ENCODE results near the gene MIEF2.
"Not testable (repeated sequence)": the region's sequence is repeated elsewhere in the genome, so short reads cannot be mapped to it uniquely, and the experiment has no call there.

MIEF2 gene

GRCh38 chr17:18260332-18261145 lies at the start of gene MIEF2:
TSS of gene MIEF2 (plus strand) at chr17:18260662. CDS start at chr17:18262721, 2,059 bp downstream.
- in situ Hi-C loops (cut with MboI; ENCODE audit: low sequenced_read_pairs, unreplicated experiment) = no loop called here
- peak; percentile 99 for DNase-seq (ENCODE audit: low spot score)
- TF ChIP-seq CTCF (IDR thresholded peaks at IDR 0.05; ENCODE audit: borderline replicate concordance, control extremely low read depth, extremely low read depth, insufficient read depth, missing control alignments) = no peak

GRCh38 chr17:18213666-18214270 lies 46.7 kb upstream of the MIEF2 start:
- DNase-seq (ENCODE audit: low spot score) = no peak
- TF ChIP-seq CTCF (IDR thresholded peaks at IDR 0.05; ENCODE audit: borderline replicate concordance, control extremely low read depth, extremely low read depth, insufficient read depth, missing control alignments) = no peak
- in situ Hi-C loops (cut with MboI; ENCODE audit: low sequenced_read_pairs, unreplicated experiment) = no loop called here

GRCh38 chr17:18216906-18217305 lies 43.6 kb upstream of the MIEF2 start:
- DNase-seq (ENCODE audit: low spot score); in situ Hi-C loops (cut with MboI; ENCODE audit: low sequenced_read_pairs, unreplicated experiment): not testable (repeated sequence)

GRCh38 chr17:18217412-18218015 lies 42.9 kb upstream of the MIEF2 start:
- peak; percentile 90 for DNase-seq (ENCODE audit: low spot score)
- in situ Hi-C loops (cut with MboI; ENCODE audit: low sequenced_read_pairs, unreplicated experiment) = no loop called here
- TF ChIP-seq CTCF (IDR thresholded peaks at IDR 0.05; ENCODE audit: borderline replicate concordance, control extremely low read depth, extremely low read depth, insufficient read depth, missing control alignments) = peak; percentile 95

- DNase-seq (ENCODE audit: low spot score) = no peak
- no peak for TF ChIP-seq CTCF (IDR thresholded peaks at IDR 0.05; ENCODE audit: borderline replicate concordance, control extremely low read depth, extremely low read depth, insufficient read depth, missing control alignments)
- in situ Hi-C loops (cut with MboI; ENCODE audit: low sequenced_read_pairs, unreplicated experiment) = no loop called here
These were observed 41.6 kb upstream of the MIEF2 start for GRCh38 chr17:18218756-18219415.

- no peak for TF ChIP-seq CTCF (IDR thresholded peaks at IDR 0.05; ENCODE audit: borderline replicate concordance, control extremely low read depth, extremely low read depth, insufficient read depth, missing control alignments)
- in situ Hi-C loops (cut with MboI; ENCODE audit: low sequenced_read_pairs, unreplicated experiment) = no loop called here
- DNase-seq (ENCODE audit: low spot score) = no peak
These were observed 36.4 kb upstream of the MIEF2 start for GRCh38 chr17:18224053-18224386.
